ENCODE data around the gene ELMOD1. TPM values are rescaled to one million over a fixed set of nuclear protein-coding genes. Genes with fewer than 3 reads are reported as not detected.
"Not testable (repeated sequence)": the region's sequence is repeated elsewhere in the genome, so short reads cannot be mapped to it uniquely, and the experiment has no call there.

The ELMOD1 gene
- total RNA-seq, 1 donor: 0.43 TPM

DNA sequence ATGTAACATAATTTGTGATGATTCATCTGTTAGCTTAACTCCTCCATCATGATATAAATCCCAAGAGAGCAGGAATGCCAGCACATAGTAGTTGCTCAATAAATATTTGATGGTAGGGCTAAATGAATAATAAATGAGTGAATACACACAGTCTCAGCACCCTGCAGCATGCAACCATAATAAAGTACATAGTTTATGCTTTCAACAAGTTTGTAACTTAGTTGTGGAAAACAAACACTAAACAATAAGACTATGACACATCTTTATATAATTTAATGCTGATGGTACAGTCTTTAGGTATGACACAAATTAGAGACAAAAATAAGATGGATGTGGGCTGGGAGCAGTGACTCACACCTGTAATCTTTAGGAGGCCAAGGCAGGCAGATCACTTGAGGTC lies 29.3 kb upstream of the ELMOD1 start:
- TF ChIP-seq, protein P1, sequence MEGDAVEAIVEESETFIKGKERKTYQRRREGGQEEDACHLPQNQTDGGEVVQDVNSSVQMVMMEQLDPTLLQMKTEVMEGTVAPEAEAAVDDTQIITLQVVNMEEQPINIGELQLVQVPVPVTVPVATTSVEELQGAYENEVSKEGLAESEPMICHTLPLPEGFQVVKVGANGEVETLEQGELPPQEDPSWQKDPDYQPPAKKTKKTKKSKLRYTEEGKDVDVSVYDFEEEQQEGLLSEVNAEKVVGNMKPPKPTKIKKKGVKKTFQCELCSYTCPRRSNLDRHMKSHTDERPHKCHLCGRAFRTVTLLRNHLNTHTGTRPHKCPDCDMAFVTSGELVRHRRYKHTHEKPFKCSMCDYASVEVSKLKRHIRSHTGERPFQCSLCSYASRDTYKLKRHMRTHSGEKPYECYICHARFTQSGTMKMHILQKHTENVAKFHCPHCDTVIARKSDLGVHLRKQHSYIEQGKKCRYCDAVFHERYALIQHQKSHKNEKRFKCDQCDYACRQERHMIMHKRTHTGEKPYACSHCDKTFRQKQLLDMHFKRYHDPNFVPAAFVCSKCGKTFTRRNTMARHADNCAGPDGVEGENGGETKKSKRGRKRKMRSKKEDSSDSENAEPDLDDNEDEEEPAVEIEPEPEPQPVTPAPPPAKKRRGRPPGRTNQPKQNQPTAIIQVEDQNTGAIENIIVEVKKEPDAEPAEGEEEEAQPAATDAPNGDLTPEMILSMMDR (IDR thresholded peaks at IDR 0.05; ENCODE audit: insufficient read depth, low read depth, low read length): no peak
- no peak overlapping the region for H3K4me3 ChIP-seq (ENCODE audit: low read depth, low read length)
- DNase-seq (ENCODE audit: low read depth): peak; percentile 42

DNA sequence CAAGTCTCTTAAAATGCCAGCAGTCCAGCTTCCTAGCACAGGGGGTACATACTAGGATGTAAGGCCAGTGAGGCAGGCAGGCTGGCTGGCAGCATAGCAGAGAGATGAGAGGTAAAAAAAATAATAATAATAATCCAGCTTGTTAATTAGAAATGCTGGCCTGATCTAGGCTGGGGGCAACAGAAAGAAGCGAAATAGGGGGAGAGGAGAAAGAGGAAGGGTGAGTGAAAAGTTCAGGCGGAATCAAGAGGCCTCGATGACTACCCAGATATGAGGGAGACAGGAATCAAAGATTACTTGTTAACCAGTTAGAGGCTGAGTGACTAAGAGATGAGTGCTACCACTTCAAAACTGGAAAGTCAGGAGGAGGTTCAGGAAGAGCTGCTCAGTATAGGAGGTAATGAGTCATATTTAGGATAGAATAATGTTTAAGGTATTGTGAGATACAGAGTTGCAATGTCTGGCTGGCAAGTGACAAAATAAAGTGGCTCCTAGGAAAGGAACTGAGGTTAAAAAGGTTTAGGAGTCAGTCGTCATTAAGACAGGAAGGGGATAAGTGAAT lies 28.2 kb upstream of the ELMOD1 start:
- peak; percentile 44 for DNase-seq (ENCODE audit: low read depth)
- TF ChIP-seq, protein P1 (IDR thresholded peaks at IDR 0.05; ENCODE audit: insufficient read depth, low read depth, low read length): no peak
- no peak overlapping the region for H3K4me3 ChIP-seq (ENCODE audit: low read depth, low read length)

DNA sequence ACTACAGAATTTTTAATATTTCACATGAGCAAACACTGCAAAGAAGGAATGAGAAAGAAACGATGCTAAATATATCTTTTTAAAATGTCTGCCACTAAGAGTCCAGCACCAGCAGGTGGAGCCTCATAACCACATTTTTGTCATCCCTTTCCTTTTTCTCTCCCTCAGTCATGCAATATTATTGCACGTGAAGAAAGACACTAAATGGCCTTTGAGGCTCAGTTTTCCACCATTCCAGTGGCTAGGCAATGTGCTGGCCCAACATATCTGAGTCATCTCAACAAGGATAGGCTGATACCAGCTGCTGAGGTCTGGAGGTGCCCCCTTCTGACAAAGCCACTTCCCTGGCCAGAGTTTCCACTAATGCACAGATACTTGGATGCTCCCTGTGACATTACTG lies 27.2 kb upstream of the ELMOD1 start:
- TF ChIP-seq, protein P1 (IDR thresholded peaks at IDR 0.05; ENCODE audit: insufficient read depth, low read depth, low read length): peak; percentile 67
- no peak overlapping the region for H3K4me3 ChIP-seq (ENCODE audit: low read depth, low read length)
- peak; percentile 70 for DNase-seq (ENCODE audit: low read depth)

DNA sequence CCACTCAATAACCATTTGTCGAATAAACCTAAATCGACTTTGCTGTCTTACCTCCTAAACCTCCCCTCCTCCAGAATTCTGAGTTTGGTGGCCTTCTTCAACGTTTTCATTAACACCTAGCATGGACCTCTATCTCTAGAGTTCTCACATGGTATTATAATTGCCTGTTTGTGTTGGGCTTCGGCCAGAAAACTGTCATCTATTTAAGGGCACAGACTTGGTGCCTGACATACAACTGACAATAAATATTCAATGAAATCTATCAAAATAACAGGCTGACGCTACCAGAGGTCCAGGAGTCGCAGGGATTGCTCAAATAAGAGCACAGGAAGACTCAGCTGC lies 26.1 kb upstream of the ELMOD1 start:
- DNase-seq (ENCODE audit: low read depth): no peak
- peak overlapping the region; percentile 99 for H3K4me3 ChIP-seq (ENCODE audit: low read depth, low read length)
- TF ChIP-seq, protein P1 (IDR thresholded peaks at IDR 0.05; ENCODE audit: insufficient read depth, low read depth, low read length): no peak

DNA sequence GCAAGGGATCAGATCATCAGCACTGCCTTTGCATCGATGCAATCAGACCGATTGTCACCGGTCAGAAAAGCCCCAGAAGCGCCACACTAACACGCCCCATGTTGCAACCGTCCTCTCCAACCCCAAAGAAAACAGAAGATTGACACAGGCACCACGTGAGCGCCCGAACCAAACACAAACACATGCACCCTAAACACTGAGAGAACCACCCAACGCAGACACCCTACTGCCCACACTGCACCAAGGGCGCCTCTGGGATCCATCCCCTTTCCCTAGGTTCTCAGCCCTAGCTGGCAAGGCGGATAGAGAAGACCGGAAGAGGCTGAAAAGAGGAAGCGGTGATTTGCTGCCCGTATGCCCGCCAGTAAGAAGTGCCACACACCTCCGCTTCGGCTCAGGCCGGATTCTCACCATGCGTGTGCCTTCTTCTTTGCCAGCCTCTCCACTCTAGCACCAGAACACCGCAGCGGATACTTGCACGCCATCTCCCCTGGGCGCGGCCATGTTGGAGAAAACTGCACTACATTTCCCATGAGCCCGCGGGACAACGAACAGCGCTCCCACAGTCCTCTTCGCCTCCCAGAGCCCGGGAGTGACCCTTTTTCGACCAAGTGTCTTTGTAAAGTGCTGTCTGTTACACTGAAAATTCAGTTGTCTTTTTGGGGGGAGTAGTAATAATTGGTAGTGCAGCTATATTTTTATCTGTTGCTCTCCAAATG lies 25.6 kb upstream of the ELMOD1 start, which contains the start of gene ALKBH8:
Gene ALKBH8, minus strand, starts transcription at position 517 of the 719 bp plus-strand sequence. CDS start 4,842 bp downstream, outside the sequence.
- H3K4me3 ChIP-seq (ENCODE audit: low read depth, low read length): peak within 1 kb of the TSS; percentile 99
- TF ChIP-seq, protein P1 (IDR thresholded peaks at IDR 0.05; ENCODE audit: insufficient read depth, low read depth, low read length): peak; percentile 5
- peak; percentile 53 for DNase-seq (ENCODE audit: low read depth)

DNA sequence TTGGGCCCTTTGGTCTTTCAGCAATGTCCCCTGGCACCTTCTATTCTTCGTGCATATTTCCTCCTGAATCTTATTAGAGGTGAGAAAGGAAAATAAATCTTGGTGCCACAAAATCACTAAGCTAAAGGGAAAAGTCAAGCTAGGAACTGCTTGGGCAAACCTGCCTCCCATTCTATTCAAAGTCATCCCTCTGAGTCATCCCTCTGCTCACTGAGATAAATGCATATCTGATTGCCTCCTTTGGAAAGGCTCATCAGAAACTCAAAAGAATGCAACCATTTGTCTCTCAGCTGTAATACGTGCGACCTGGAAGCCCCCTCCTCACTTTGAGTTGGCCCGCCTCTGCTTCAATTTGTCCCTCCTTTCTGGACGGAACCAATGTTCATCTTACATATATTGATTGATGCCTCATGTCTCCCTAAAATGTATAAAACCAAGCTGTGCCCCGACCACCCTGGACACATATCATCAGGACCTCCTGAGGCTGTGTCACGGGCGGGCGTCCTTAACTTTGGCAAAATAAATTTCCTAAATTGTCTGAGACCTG lies 24.9 kb upstream of the ELMOD1 start:
- H3K4me3 ChIP-seq (ENCODE audit: low read depth, low read length): peak overlapping the region; percentile 99
- DNase-seq (ENCODE audit: low read depth): not testable (repeated sequence)

DNA sequence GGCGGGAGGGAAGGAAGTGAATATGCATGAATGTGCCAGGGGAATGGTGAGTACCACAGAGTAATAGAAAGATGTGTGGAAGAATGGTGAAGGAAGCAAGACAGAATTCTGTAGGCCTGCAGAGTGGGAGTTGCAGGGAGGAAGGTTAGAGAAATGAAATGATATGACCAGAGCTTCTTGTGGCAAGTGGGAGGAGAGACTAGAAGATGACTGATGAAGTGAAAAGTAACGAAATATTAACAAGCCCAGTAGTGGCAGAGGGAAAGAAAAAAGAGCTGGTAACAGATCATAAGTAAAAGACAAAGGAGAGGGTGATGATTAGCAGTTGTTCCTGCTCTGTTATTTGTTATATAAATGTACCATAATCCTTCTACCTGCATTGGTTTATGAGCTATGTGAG lies 24.4 kb upstream of the ELMOD1 start:
- H3K4me3 ChIP-seq (ENCODE audit: low read depth, low read length): no peak overlapping the region
- DNase-seq (ENCODE audit: low read depth): no peak
- TF ChIP-seq, protein P1 (IDR thresholded peaks at IDR 0.05; ENCODE audit: insufficient read depth, low read depth, low read length): no peak
